GM12872 (cell line): ENCODE data around the gene CD4.
A peak's percentile ranks its signal among the peaks of the same experiment; 100 is the strongest.

Experiments used
- CTCF ChIP-seq: IDR thresholded peaks from 3 replicates; pipeline ENCODE4 v1.5.1; 2011; ENCODE audit warnings: low read depth, mild to moderate bottlenecking, low read length, moderate library complexity; ENCODE audit not compliant: insufficient read depth

CD4 gene

GRCh38 chr12:6825398-6826124 is 36.2 kb downstream of the CD4 start:
- peak; percentile 94 for TF ChIP-seq CTCF

GRCh38 chr12:6826125-6826733 is 36.9 kb downstream of the CD4 start:
- no peak for TF ChIP-seq CTCF

- TF ChIP-seq CTCF, result no peak
These were observed 37.6 kb downstream of the CD4 start for GRCh38 chr12:6826734-6827436.

- no peak for TF ChIP-seq CTCF
These were observed 38.1 kb downstream of the CD4 start for GRCh38 chr12:6827437-6827911.

- no peak for TF ChIP-seq CTCF
These were observed 38.9 kb downstream of the CD4 start, which contains the start of gene P3H3 for GRCh38 chr12:6827982-6828780. Gene P3H3, plus strand, starts transcription at chr12:6828407. Its CDS starts 34 bp downstream, at chr12:6828441.

GRCh38 chr12:6828781-6829535 is 39.6 kb downstream of the CD4 start:
- TF ChIP-seq CTCF, result no peak
